ENCODE measurements around the gene DLEC1.

- TF ChIP-seq CTCF (IDR thresholded peaks at IDR 0.05; ENCODE audit: insufficient read depth, low read length, poor library complexity, severe bottlenecking), result no peak
- TF ChIP-seq EZH2phosphoT487 (conservative IDR thresholded peaks at IDR 0.05; ENCODE audit: low read length), result no peak
These were observed 29.0 kb upstream of the DLEC1 start for GRCh38 chr3:38009807-38010591.

Measured in SU-DHL-6 (cell line).